SU-DHL-6 (cell line): Measurements from ENCODE around the gene PEDS1.
"Not testable (repeated sequence)": the region's sequence is repeated elsewhere in the genome, so short reads cannot be mapped to it uniquely, and the experiment has no call there.

ENCODE experiments used
- H2AFZ ChIP-seq: fragments of 200-600 bp; sonication (generic); 2 replicates; pipeline ENCODE4 v1.6.1; 2014; ENCODE audit warnings: low read depth, mild to moderate bottlenecking, moderate library complexity, mixed read lengths, antibody characterized with exemption, low read length; ENCODE audit not compliant: severe bottlenecking
- H3F3A ChIP-seq: fragments of 200-600 bp; shearing (Covaris generic); 2 replicates; pipeline ENCODE4 v1.6.0; 2016; ENCODE audit warnings: antibody characterized with exemption, mild to moderate bottlenecking; ENCODE audit not compliant: insufficient read depth
- H3K27ac ChIP-seq: fragments of 200-600 bp; sonication (generic); 2 replicates; pipeline ENCODE4 v1.5.1; 2016; ENCODE audit warnings: low read depth, mild to moderate bottlenecking, low read length, moderate library complexity, mixed read lengths
- H3K27me3 ChIP-seq: fragments of 200-600 bp; sonication (generic), shearing (Covaris generic); 2 replicates; pipeline ENCODE4 v1.6.0; 2014; ENCODE audit warnings: mild to moderate bottlenecking, low read length
- H3K36me3 ChIP-seq: fragments of 200-600 bp; sonication (generic); 2 replicates; pipeline ENCODE4 v1.6.1; 2014; ENCODE audit warnings: mild to moderate bottlenecking, low read length, mixed read lengths
- H3K4me2 ChIP-seq: fragments of 300-600, 200-600 bp; shearing (Covaris generic), sonication (generic); 2 replicates; pipeline ENCODE4 v1.6.0; 2014; ENCODE audit warnings: low read length, low read depth, mild to moderate bottlenecking; ENCODE audit not compliant: poor library complexity, severe bottlenecking
- H3K4me3 ChIP-seq: fragments of 200-600 bp; sonication (generic); 2 replicates; pipeline ENCODE4 v1.5.1; 2014; ENCODE audit warnings: antibody characterized with exemption, low read length, mild to moderate bottlenecking, mixed read lengths; ENCODE audit not compliant: insufficient read depth, poor library complexity, severe bottlenecking
- H3K79me2 ChIP-seq: fragments of 200-600 bp; sonication (generic); 2 replicates; pipeline ENCODE4 v1.6.1; 2014; ENCODE audit warnings: mild to moderate bottlenecking, low read length, moderate library complexity; ENCODE audit not compliant: insufficient read depth
- H3K9ac ChIP-seq: fragments of 200-600 bp; sonication (generic); 2 replicates; pipeline ENCODE4 v1.7.0; 2014; ENCODE audit warnings: mild to moderate bottlenecking, low read length
- H3K9me2 ChIP-seq: fragments of 200-600 bp; sonication (generic); replicated peaks from 2 replicates; pipeline ENCODE4 v1.6.1; 2014; ENCODE audit warnings: low read length; ENCODE audit not compliant: insufficient read depth
- H3K9me3 ChIP-seq: fragments of 200-600 bp; sonication (generic); 2 replicates; pipeline ENCODE4 v1.6.1; 2014; ENCODE audit warnings: low read length, mixed read lengths; ENCODE audit not compliant: insufficient read depth
- H4K20me1 ChIP-seq: fragments of 200-600 bp; sonication (generic); 2 replicates; pipeline ENCODE4 v1.6.1; 2014; ENCODE audit warnings: low read depth, mild to moderate bottlenecking, antibody characterized with exemption, low read length, moderate library complexity, mixed read lengths
- CTCF ChIP-seq: fragments of 200-600 bp; sonication (generic); IDR thresholded peaks from one replicate; pipeline ENCODE4 v1.5.1; 2017; ENCODE audit warnings: antibody characterized with exemption, mild to moderate bottlenecking, low read length, moderate library complexity; ENCODE audit not compliant: insufficient read depth, poor library complexity, severe bottlenecking
- EZH2phosphoT487 ChIP-seq: fragments of 200-600 bp; sonication (generic), shearing (Covaris generic); conservative IDR thresholded peaks from 2 replicates; pipeline ENCODE4 v1.6.1; 2018; ENCODE audit warnings: mild to moderate bottlenecking, antibody characterized with exemption, low read length, moderate library complexity, mixed read lengths

PEDS1 gene

GRCh38 chr20:50185426-50185825, 31.9 kb upstream of the PEDS1 start:
- no peaks in the 10 kb centered on the region for H3K9me2 ChIP-seq
- H3K9ac ChIP-seq = no peak overlapping the region
- no peaks in the 10 kb centered on the region for H4K20me1 ChIP-seq
- H3K9me3 ChIP-seq = no peaks in the 10 kb centered on the region
- no peaks in the 10 kb centered on the region for H3K36me3 ChIP-seq
- no peak overlapping the region for H3K27ac ChIP-seq
- no peak overlapping the region for H3K4me2 ChIP-seq
- H3K4me3 ChIP-seq = no peak overlapping the region
- H2AFZ ChIP-seq = no peak overlapping the region
- H3K79me2 ChIP-seq = no peaks in the 10 kb centered on the region
- TF ChIP-seq EZH2phosphoT487 = no peak
- TF ChIP-seq CTCF = no peak
- no peaks in the 10 kb centered on the region for H3K27me3 ChIP-seq
- H3F3A ChIP-seq = no peaks in the 10 kb centered on the region

- H3K27me3 ChIP-seq = no peaks in the 10 kb centered on the region
- TF ChIP-seq CTCF (no peak), EZH2phosphoT487 (no peak)
- H3K27ac ChIP-seq = no peak overlapping the region
- H3K9ac ChIP-seq = no peak overlapping the region
- H3K36me3 ChIP-seq = no peaks in the 10 kb centered on the region
- no peaks in the 10 kb centered on the region for H4K20me1 ChIP-seq
- no peaks in the 10 kb centered on the region for H3K79me2 ChIP-seq
- H3K9me3 ChIP-seq = no peaks in the 10 kb centered on the region
- H2AFZ ChIP-seq = no peak overlapping the region
- H3K4me3 ChIP-seq = no peak overlapping the region
- no peaks in the 10 kb centered on the region for H3K9me2 ChIP-seq
- H3F3A ChIP-seq = no peaks in the 10 kb centered on the region
- no peak overlapping the region for H3K4me2 ChIP-seq
Observed at GRCh38 chr20:50182346-50182745, 28.8 kb upstream of the PEDS1 start.

- no peaks in the 10 kb centered on the region for H4K20me1 ChIP-seq
- no peak overlapping the region for H3K9ac ChIP-seq
- TF ChIP-seq EZH2phosphoT487 (no peak), CTCF (no peak)
- H3K9me2 ChIP-seq = no peaks in the 10 kb centered on the region
- H3K4me2 ChIP-seq = no peak overlapping the region
- no peaks in the 10 kb centered on the region for H3K79me2 ChIP-seq
- no peaks in the 10 kb centered on the region for H3K9me3 ChIP-seq
- no peak overlapping the region for H2AFZ ChIP-seq
- no peaks in the 10 kb centered on the region for H3F3A ChIP-seq
- H3K27me3 ChIP-seq = no peaks in the 10 kb centered on the region
- no peak overlapping the region for H3K4me3 ChIP-seq
- no peaks in the 10 kb centered on the region for H3K36me3 ChIP-seq
- no peak overlapping the region for H3K27ac ChIP-seq
Observed at GRCh38 chr20:50181344-50181743, 27.8 kb upstream of the PEDS1 start.

- H3K79me2 ChIP-seq, H3F3A ChIP-seq, H3K4me2 ChIP-seq, H3K9me3 ChIP-seq, H3K36me3 ChIP-seq, H3K9me2 ChIP-seq, H4K20me1 ChIP-seq, H3K4me3 ChIP-seq, H3K27ac ChIP-seq, H3K27me3 ChIP-seq, H2AFZ ChIP-seq, H3K9ac ChIP-seq: not testable (repeated sequence)
Observed at GRCh38 chr20:50178672-50179071, 25.1 kb upstream of the PEDS1 start.
